HG03439 (cell line): ENCODE data around the gene TESK1.

Experiments
- ATAC-seq: cut with Tn5 transposase; IDR thresholded peaks from one replicate; pipeline ENCODE4 v1.9.1; 2021; ENCODE audit warnings: mild to moderate bottlenecking, moderate library complexity; ENCODE audit not compliant: unreplicated experiment

TESK1 gene

GRCh38 chr9:35646153-35646532 lies 41.1 kb downstream of the TESK1 start:
- ATAC-seq = peak; percentile 12

- ATAC-seq = peak; percentile 92
These were observed 41.6 kb downstream of the TESK1 start for GRCh38 chr9:35646533-35647265.

GRCh38 chr9:35649431-35650340 lies 44.6 kb downstream of the TESK1 start:
- ATAC-seq = no peak

- ATAC-seq = no peak
These were observed 45.5 kb downstream of the TESK1 start, which contains the start of gene SIT1 for GRCh38 chr9:35650341-35651158. Gene SIT1 (minus strand): TSS chr9:35650931. CDS start chr9:35650853, 78 bp downstream.

GRCh38 chr9:35651956-35652828 lies 47.1 kb downstream of the TESK1 start:
- no peak for ATAC-seq

GRCh38 chr9:35652829-35653209 lies 47.8 kb downstream of the TESK1 start:
- ATAC-seq = no peak

- no peak for ATAC-seq
These were observed 48.5 kb downstream of the TESK1 start for GRCh38 chr9:35653611-35654010.

GRCh38 chr9:35656348-35656747 lies 51.3 kb downstream of the TESK1 start:
- no peak for ATAC-seq

GRCh38 chr9:35656831-35657545 lies 51.9 kb downstream of the TESK1 start:
- ATAC-seq = no peak

- peak; percentile 90 for ATAC-seq
These were observed 52.6 kb downstream of the TESK1 start, which contains the start of gene RMRP for GRCh38 chr9:35657546-35658136. Gene RMRP (minus strand): TSS chr9:35658019.

- peak; percentile 64 for ATAC-seq
These were observed 53.3 kb downstream of the TESK1 start, which contains the start of gene CCDC107 for GRCh38 chr9:35658137-35658967. Gene CCDC107 (plus strand): TSS chr9:35658292. CDS start chr9:35658380, 88 bp downstream.

GRCh38 chr9:35658968-35659220 lies 53.8 kb downstream of the TESK1 start:
- no peak for ATAC-seq

- ATAC-seq = no peak
These were observed 54.3 kb downstream of the TESK1 start for GRCh38 chr9:35659340-35659739.
